ENCODE measurements around the gene COMP. TPM values are rescaled to one million over a fixed set of nuclear protein-coding genes. Genes with fewer than 3 reads are reported as not detected.

The COMP gene
- total and polyA plus RNA-seq, 10 of the 15 experiments (the other 5 are each of a cell fraction or from before 2014, with no cell fraction given) = 0.17 TPM; not detected in 9

DNA sequence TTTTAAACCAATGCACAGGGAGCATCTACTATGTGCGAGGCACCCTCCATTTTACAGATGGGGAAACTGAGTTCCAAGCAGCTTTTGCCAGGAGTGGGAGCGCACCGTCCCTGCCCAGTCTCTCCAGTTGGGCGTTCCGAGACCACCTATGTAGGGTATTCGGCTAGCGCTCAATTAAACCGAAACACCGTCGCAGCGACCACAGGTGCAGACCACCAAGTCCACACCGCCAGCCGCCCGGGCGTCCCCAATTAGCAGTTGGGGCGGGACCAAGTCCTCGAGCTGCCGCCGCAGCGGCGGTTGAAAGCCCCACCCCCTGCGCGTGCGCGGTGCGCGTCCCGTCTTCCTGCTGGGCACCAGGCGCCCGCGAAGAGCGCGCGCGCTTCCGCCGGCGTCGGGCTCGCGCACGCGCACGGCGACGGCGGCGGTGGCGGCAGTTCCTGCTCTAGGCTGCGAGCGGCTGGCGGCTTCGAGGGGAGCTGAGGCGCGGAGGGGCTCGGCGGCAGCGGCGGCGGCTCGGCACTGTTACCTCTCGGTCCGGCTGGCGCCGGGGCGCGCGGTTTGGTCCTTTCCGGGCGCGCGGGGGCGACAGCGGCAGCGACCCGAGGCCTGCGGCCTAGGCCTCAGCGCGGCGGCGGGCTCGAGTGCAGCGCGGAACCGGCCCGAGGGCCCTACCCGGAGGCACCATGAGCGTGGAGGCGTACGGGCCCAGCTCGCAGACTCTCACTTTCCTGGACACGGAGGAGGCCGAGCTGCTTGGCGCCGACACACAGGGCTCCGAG, 40.6 kb upstream of the COMP start, which contains the start of gene UPF1 (continued):
- TF ChIP-seq MAX (IDR thresholded peaks at IDR 0.05; ENCODE audit: low read depth, low read length) = peak; percentile 56
- TF ChIP-seq, protein P1, sequence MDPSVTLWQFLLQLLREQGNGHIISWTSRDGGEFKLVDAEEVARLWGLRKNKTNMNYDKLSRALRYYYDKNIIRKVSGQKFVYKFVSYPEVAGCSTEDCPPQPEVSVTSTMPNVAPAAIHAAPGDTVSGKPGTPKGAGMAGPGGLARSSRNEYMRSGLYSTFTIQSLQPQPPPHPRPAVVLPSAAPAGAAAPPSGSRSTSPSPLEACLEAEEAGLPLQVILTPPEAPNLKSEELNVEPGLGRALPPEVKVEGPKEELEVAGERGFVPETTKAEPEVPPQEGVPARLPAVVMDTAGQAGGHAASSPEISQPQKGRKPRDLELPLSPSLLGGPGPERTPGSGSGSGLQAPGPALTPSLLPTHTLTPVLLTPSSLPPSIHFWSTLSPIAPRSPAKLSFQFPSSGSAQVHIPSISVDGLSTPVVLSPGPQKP (IDR thresholded peaks at IDR 0.05; ENCODE audit: low read depth, low read length) = 0 out of 2 replicates have a peak, but pooled peaks have one; percentile 46
- peak; percentile 78 for TF ChIP-seq NR2F1 (conservative IDR thresholded peaks at IDR 0.05)
- peak; percentile 36; the same call in 1 of the 2 replicates for TF ChIP-seq HCFC1 (IDR thresholded peaks at IDR 0.05; ENCODE audit: low read length)
- TF ChIP-seq BCL3 (IDR thresholded peaks at IDR 0.05; ENCODE audit: borderline replicate concordance, insufficient read depth, low read depth, low read length, poor library complexity, severe bottlenecking) = no peak
- peak; percentile 75; the same call in 1 of the 2 replicates for TF ChIP-seq POLR2AphosphoS2 (IDR thresholded peaks at IDR 0.05; ENCODE audit: low read depth, low read length)
- TF ChIP-seq ZNF24 (IDR thresholded peaks at IDR 0.05) = peak; percentile 68
- TF ChIP-seq RUNX3 (IDR thresholded peaks at IDR 0.05; ENCODE audit: low read length) = 0 out of 2 replicates have a peak, but pooled peaks have one; percentile 4
- TF ChIP-seq HDGF (IDR thresholded peaks at IDR 0.05) = 0 out of 2 replicates have a peak, but pooled peaks have one; percentile 24
- peak; percentile 86 for TF ChIP-seq POLR2AphosphoS5 (IDR thresholded peaks at IDR 0.05; ENCODE audit: low read length)
- peak; percentile 90 for TF ChIP-seq BACH1 (IDR thresholded peaks at IDR 0.05; ENCODE audit: borderline replicate concordance)
- TF ChIP-seq, protein P2, sequence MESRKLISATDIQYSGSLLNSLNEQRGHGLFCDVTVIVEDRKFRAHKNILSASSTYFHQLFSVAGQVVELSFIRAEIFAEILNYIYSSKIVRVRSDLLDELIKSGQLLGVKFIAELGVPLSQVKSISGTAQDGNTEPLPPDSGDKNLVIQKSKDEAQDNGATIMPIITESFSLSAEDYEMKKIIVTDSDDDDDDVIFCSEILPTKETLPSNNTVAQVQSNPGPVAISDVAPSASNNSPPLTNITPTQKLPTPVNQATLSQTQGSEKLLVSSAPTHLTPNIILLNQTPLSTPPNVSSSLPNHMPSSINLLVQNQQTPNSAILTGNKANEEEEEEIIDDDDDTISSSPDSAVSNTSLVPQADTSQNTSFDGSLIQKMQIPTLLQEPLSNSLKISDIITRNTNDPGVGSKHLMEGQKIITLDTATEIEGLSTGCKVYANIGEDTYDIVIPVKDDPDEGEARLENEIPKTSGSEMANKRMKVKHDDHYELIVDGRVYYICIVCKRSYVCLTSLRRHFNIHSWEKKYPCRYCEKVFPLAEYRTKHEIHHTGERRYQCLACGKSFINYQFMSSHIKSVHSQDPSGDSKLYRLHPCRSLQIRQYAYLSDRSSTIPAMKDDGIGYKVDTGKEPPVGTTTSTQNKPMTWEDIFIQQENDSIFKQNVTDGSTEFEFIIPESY (IDR thresholded peaks at IDR 0.05) = no peak
- TF ChIP-seq HDAC6 (IDR thresholded peaks at IDR 0.05; ENCODE audit: unreplicated experiment) = no peak
- TF ChIP-seq RELB (IDR thresholded peaks at IDR 0.05; ENCODE audit: low read depth) = 0 out of 2 replicates have a peak, but pooled peaks have one; percentile 36
- TF ChIP-seq CHD1 (IDR thresholded peaks at IDR 0.05; ENCODE audit: low read depth, low read length) = peak; percentile 36
- peak; percentile 74 for TF ChIP-seq YY1 (IDR thresholded peaks at IDR 0.05; ENCODE audit: low read depth, low read length)
- TF ChIP-seq EGR1 (IDR thresholded peaks at IDR 0.05; ENCODE audit: borderline replicate concordance in 1 of 2, low read depth in 2 of 2, low read length in 2 of 2) = peak in 1 of 2 experiments; percentile 82; a peak in 1 of 3 replicates
- TF ChIP-seq FOS (IDR thresholded peaks at IDR 0.05; ENCODE audit: borderline replicate concordance, extremely low read depth, insufficient read length) = no peak
- TF ChIP-seq CHD2 (IDR thresholded peaks at IDR 0.05; ENCODE audit: borderline replicate concordance, low read depth, low read length) = 0 out of 2 replicates have a peak, but pooled peaks have one; percentile 15
- TF ChIP-seq NBN (IDR thresholded peaks at IDR 0.05) = 0 out of 2 replicates have a peak, but pooled peaks have one; percentile 32
- TF ChIP-seq WRNIP1 (IDR thresholded peaks at IDR 0.05; ENCODE audit: borderline replicate concordance, low read depth, low read length) = no peak
- TF ChIP-seq BHLHE40 (IDR thresholded peaks at IDR 0.05; ENCODE audit: borderline replicate concordance in 1 of 2, low read depth in 2 of 2, low read length in 1 of 2) = peak; percentile 8 to 72; a peak in 3 of 4 replicates
- no peak for TF ChIP-seq CHD4 (IDR thresholded peaks at IDR 0.05)
- peak; percentile 35; the same call in 1 of the 2 replicates for TF ChIP-seq SPI1 (IDR thresholded peaks at IDR 0.05; ENCODE audit: borderline replicate concordance, insufficient read depth, low read depth, low read length)

Measured in GM12878 (cell line).